ENCODE results near the gene FAM181B.
"Not testable (repeated sequence)": the region's sequence is repeated elsewhere in the genome, so short reads cannot be mapped to it uniquely, and the experiment has no call there.

FAM181B gene

GRCh38 chr11:82731691-82732277 is 1.9 kb downstream of the FAM181B start:
- FAIRE-seq, result no peak

- no peak for FAIRE-seq
Measured at GRCh38 chr11:82730754-82731153, 2.9 kb downstream of the FAM181B start.

GRCh38 chr11:82730286-82730685 is 3.4 kb downstream of the FAM181B start:
- FAIRE-seq, result no peak

DNA sequence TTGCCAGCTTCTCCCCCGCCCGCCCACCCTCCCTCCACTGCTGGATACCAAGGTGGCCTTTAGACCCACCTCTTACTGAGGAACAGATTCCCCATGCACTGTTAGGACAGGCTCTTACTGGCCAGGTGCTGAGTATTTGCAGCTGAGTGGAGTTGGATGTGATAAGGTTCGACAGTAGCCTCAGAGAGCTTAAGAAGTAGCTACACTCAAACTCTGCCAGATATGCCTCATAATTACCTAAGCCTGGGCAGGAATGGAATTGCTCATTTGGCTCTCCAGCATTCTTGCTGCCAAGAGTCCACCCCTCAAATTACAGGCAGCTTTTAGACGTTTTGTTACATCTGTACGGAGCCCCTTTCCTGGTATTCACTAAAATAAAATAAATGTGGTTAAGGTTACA is 9.6 kb downstream of the FAM181B start:
- no peak for FAIRE-seq

DNA sequence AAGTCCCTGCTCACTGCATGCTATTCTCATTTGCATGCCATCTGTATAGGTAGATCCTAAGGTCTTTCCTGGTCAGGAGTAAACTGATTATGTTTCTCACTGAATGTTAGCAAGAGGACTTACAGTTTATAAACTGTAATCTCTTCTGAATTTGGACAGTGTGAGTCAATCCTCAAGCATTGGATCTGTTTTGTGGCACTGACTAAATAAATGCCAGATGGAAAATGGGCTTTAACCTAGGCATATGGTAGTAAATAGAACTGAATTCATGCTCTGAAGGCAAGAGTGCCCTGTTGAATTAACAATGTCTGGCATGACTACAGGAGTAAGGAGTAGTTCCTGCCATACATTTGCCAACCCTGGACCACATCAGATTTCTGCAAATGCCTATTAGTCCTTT is 11.4 kb downstream of the FAM181B start:
- FAIRE-seq, result no peak

GRCh38 chr11:82720267-82721065 is 13.2 kb downstream of the FAM181B start:
- no peak for FAIRE-seq

DNA sequence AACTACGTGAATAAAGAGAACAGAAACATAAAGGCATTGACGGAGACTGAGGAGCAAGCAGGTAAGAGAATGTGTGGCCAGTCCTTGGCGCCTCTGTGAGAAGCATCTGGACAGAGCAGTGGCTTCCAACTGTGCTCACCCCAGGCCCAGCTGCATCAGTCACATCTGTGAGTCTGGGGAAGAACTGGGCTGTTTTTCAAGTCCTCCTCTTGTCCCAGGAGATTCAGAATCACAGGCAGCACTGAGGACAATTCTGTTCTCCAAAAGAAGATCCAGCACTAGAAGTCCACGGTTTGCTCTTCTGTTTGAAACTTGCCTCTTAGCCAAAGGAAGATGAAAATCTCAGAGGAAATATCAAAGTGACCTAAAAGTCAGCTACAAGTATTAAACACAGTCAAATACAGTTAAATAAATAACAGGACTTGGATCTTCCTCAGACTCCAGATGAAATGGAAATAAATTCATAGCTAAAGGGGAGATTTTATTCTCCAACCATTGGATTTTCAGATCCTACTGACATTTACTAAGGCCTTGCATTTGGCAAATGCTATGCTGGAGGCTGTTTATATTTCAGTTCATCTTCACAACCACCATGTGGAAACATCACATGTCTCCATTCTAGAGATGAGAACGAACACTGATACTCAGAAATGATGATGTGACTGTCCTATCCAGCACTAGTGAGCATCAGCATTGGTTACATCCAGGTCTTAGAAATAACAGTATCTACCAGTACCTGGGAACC is 14.1 kb downstream of the FAM181B start:
- no peak for FAIRE-seq

GRCh38 chr11:82718821-82719220 is 14.8 kb downstream of the FAM181B start:
- no peak for FAIRE-seq

DNA sequence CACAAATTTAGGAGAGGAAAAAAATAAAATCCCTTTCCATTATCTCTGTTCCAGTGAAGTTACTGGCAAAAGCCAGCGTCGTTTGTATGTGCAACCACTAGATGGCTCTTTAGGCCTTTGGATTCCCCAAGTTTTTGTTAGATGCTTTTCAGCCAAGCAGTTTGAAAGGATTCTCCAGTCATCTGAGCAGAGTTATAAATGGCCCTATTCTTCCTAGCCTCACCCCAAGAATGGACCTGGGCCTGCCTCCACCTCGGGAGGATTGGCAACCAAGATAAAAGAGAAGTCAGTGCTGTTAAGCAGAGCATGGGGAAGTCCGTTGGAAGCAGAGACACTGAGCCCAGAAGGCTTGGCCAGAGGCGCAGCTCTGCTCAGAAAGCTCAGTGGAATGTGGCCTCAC is 15.4 kb downstream of the FAM181B start:
- peak; percentile 77 for FAIRE-seq

DNA sequence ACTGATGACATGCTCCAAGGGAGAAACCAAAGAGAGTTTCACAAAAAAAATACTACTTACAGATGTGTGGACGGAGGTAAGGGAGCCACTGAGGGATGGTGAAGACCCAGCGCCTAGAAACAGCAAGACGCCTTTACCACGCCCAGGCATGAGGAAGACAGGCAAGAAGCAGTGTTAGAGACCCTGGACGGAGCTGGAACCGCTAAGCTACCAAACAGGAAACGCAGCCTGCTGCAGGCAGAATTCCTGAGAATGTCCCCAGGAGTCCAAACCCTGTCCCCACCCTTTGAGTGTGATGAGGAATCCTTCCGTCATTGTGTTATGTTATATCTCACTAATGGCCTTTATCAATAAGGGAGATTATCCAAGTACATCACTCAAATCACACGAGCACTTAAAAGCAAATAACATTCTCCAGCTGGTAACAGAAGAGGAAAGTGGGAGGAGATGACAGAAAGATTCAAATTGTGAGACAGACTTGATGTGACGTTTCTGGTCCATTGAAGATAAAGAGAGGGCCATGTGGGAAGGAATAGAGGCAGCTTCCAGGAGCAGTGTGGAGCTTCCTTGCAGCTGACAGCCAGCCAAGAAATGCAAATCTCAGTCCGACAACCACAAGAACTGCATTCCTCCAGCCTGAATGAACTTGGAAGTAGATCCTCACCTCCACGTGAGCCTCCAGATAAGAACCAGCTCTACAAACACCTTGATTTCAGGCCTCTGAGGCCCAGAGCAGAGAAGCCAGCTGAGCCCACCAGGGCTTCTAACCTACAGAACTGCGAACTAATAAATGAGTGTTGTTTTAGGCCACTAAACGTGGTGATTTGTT is 19.1 kb downstream of the FAM181B start:
- FAIRE-seq, result no peak

GRCh38 chr11:82711648-82712047 is 22.0 kb downstream of the FAM181B start:
- no peak for FAIRE-seq

DNA sequence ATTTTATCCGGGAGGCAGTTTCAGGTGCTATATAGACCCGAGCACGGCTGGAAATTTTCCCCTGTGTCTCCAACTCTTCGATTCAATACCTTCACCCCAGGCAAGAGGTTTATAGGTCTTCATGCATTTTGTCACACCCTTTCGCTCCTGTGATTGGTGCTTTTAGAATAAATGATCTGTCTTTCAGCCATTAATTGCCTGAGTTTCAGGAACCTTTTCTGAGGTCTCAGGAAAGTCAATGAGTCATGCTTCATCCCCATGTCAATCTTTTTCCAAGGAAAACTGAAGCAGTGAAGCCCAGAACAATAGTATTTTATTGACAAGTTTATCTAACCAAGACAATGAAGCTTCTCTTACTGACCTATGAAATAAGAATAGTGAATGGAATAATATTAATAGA is 29.9 kb downstream of the FAM181B start:
- no peak for FAIRE-seq

GRCh38 chr11:82703226-82703625 is 30.4 kb downstream of the FAM181B start:
- FAIRE-seq, result no peak

GRCh38 chr11:82701847-82702520 is 31.7 kb downstream of the FAM181B start:
- peak; percentile 63 for FAIRE-seq

- FAIRE-seq, result no peak
Measured at GRCh38 chr11:82698576-82699352, 34.9 kb downstream of the FAM181B start.

- no peak for FAIRE-seq
Measured at GRCh38 chr11:82692981-82693380, 40.7 kb downstream of the FAM181B start.

GRCh38 chr11:82689347-82689746 is 44.3 kb downstream of the FAM181B start:
- not testable (repeated sequence) for FAIRE-seq

- FAIRE-seq, result no peak
Measured at GRCh38 chr11:82686211-82686610, 47.5 kb downstream of the FAM181B start.

- FAIRE-seq, result no peak
Measured at GRCh38 chr11:82683029-82683428, 50.6 kb downstream of the FAM181B start.

DNA sequence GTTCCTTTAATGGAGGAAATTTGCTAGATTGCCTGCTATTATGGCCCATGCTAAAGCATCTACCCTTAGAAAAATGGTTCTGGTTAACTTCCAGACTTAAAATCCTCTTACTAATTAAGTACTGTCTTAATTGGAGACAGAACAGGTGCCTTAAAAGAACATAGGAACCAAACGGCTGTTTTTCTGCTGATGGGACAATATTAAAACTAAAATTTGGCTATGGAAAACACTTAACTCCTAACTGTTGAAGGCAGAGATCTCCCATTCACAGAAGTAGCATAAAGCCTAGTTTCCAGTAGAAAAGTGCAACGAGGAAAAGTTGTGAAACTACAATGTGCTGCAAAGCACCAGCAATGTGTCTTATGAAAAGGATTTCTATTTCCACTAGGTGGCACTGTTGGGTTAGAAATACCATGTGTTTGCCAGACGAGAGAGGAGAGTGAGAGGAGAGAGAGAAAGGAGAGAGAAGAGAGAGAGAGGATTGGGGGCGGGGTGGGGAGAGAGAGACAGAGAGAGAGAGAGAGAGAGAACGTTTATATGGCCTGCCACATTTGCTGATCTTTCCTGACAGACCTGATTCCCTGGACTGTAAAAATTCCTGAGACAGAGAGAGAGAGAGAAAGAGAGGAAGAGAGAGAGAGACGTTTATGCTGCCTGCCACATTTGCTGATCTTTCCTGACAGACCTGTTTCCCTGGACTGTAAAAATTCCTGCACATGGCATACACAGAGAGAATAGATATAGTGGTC is 51.5 kb downstream of the FAM181B start:
- FAIRE-seq, result no peak

DNA sequence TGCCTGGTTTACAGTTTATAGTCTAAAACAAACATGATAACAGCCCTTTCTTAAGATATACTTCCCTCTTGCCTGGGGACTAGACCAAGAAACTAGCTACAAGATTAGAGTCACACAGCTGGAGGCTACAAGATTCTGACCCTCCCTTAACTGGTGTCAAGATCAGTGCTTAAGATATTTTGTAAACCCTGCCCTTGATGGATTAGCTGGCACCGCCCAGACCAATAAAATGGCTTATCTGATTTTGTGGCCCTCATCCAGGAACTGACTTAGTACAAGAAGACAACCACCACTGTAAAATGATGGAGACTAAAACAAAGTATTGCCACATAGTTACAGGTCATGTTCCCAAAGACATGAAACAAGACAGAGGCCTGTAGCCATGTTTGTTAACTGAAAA is 53.4 kb downstream of the FAM181B start:
- no peak for FAIRE-seq

Data from G401.6 (cell line).